ENCODE data around the gene TRIM50. TPM values are rescaled to one million over a fixed set of nuclear protein-coding genes. Genes with fewer than 3 reads are reported as not detected.

Gene TRIM50
- total and polyA plus RNA-seq, 4 donors: 0.14 to 1.4 (median 0.15) TPM

DNA sequence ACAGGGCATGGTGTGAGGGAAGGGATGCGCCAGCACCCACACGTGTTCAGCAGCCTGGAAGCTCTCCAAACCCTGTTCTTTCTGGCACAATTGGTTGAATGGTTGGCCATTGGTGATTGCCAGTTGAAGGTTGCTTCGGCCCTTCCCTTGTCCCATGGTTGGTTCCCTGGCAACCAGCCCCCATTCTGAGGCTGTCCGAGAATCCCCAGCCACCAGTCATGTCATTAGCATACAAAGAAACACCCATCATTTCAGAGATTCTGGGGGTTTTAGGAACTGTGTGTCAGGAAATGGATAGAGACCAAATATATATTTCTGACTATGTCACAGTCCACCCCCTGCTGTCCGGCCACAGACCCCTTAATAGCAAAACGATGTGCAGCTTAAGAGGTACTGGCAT lies 21.9 kb upstream of the TRIM50 start (continued):
- TF ChIP-seq JUND (IDR thresholded peaks at IDR 0.05): no peak
- TF ChIP-seq ATF3 (IDR thresholded peaks at IDR 0.05): no peak
- no peak for TF ChIP-seq GABPA (IDR thresholded peaks at IDR 0.05 in 1 of 2, conservative IDR thresholded peaks at IDR 0.05 in 1 of 2)
- TF ChIP-seq CTCF (IDR thresholded peaks at IDR 0.05; ENCODE audit: low read depth, low read length, missing input control): no peak
- TF ChIP-seq EGR1 (IDR thresholded peaks at IDR 0.05; ENCODE audit: low read depth in 2 of 2): no peak

GRCh38 chr7:73345951-73346350 lies 18.1 kb upstream of the TRIM50 start:
- H3K4me1 ChIP-seq (ENCODE audit: control insufficient read depth in 4 of 4, insufficient read depth in 4 of 4, low read length in 3 of 4): peaks cover 5 to 36% (median 20%) of the 10 kb centered on the region in 4 donors
- no peak overlapping the region for H3K27ac ChIP-seq (ENCODE audit: low read depth in 1 of 2, low read length in 2 of 2)
- TF ChIP-seq GABPA (IDR thresholded peaks at IDR 0.05 in 1 of 2, conservative IDR thresholded peaks at IDR 0.05 in 1 of 2): no peak
- TF ChIP-seq, protein P1, sequence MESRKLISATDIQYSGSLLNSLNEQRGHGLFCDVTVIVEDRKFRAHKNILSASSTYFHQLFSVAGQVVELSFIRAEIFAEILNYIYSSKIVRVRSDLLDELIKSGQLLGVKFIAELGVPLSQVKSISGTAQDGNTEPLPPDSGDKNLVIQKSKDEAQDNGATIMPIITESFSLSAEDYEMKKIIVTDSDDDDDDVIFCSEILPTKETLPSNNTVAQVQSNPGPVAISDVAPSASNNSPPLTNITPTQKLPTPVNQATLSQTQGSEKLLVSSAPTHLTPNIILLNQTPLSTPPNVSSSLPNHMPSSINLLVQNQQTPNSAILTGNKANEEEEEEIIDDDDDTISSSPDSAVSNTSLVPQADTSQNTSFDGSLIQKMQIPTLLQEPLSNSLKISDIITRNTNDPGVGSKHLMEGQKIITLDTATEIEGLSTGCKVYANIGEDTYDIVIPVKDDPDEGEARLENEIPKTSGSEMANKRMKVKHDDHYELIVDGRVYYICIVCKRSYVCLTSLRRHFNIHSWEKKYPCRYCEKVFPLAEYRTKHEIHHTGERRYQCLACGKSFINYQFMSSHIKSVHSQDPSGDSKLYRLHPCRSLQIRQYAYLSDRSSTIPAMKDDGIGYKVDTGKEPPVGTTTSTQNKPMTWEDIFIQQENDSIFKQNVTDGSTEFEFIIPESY (IDR thresholded peaks at IDR 0.05): no peak
- no peak for TF ChIP-seq YY1 (IDR thresholded peaks at IDR 0.05)
- TF ChIP-seq FOXA1 (IDR thresholded peaks at IDR 0.05): no peak
- no peak for TF ChIP-seq HNF4A (conservative IDR thresholded peaks at IDR 0.05)
- TF ChIP-seq FOXA2 (IDR thresholded peaks at IDR 0.05): no peak
- TF ChIP-seq JUND (IDR thresholded peaks at IDR 0.05): no peak
- no peak for TF ChIP-seq SP1 (IDR thresholded peaks at IDR 0.05)
- TF ChIP-seq MAX (IDR thresholded peaks at IDR 0.05): no peak
- TF ChIP-seq ATF3 (IDR thresholded peaks at IDR 0.05): no peak
- no peak for TF ChIP-seq HNF4G (IDR thresholded peaks at IDR 0.05)
- no peak for TF ChIP-seq EGR1 (IDR thresholded peaks at IDR 0.05; ENCODE audit: low read depth in 2 of 2)
- no peak for TF ChIP-seq TAF1 (conservative IDR thresholded peaks at IDR 0.05)
- TF ChIP-seq RAD21 (IDR thresholded peaks at IDR 0.05): no peak
- no peak for TF ChIP-seq CTCF (IDR thresholded peaks at IDR 0.05; ENCODE audit: low read depth, low read length, missing input control)
- TF ChIP-seq, protein P2, sequence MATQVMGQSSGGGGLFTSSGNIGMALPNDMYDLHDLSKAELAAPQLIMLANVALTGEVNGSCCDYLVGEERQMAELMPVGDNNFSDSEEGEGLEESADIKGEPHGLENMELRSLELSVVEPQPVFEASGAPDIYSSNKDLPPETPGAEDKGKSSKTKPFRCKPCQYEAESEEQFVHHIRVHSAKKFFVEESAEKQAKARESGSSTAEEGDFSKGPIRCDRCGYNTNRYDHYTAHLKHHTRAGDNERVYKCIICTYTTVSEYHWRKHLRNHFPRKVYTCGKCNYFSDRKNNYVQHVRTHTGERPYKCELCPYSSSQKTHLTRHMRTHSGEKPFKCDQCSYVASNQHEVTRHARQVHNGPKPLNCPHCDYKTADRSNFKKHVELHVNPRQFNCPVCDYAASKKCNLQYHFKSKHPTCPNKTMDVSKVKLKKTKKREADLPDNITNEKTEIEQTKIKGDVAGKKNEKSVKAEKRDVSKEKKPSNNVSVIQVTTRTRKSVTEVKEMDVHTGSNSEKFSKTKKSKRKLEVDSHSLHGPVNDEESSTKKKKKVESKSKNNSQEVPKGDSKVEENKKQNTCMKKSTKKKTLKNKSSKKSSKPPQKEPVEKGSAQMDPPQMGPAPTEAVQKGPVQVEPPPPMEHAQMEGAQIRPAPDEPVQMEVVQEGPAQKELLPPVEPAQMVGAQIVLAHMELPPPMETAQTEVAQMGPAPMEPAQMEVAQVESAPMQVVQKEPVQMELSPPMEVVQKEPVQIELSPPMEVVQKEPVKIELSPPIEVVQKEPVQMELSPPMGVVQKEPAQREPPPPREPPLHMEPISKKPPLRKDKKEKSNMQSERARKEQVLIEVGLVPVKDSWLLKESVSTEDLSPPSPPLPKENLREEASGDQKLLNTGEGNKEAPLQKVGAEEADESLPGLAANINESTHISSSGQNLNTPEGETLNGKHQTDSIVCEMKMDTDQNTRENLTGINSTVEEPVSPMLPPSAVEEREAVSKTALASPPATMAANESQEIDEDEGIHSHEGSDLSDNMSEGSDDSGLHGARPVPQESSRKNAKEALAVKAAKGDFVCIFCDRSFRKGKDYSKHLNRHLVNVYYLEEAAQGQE (IDR thresholded peaks at IDR 0.05): no peak
- no peak for TF ChIP-seq RXRA (IDR thresholded peaks at IDR 0.05)
- no peak for TF ChIP-seq NR2F2 (IDR thresholded peaks at IDR 0.05)
- H3K9ac ChIP-seq (ENCODE audit: low read depth in 1 of 2, low read length in 2 of 2): no peak overlapping the region
- H3K4me3 ChIP-seq (ENCODE audit: low read depth in 1 of 3, low read length in 3 of 3): no peak overlapping the region
- no peaks in the 10 kb centered on the region for H3K27me3 ChIP-seq (ENCODE audit: control insufficient read depth in 4 of 4, insufficient read depth in 4 of 4, low read length in 3 of 4)
- WGBS: 69% methylated on average over 8 of the region's 8 CpGs
- no peaks in the 10 kb centered on the region for H3K9me3 ChIP-seq (ENCODE audit: control insufficient read depth in 4 of 4, low read length in 3 of 4)
- no peak for DNase-seq (ENCODE audit: low spot score)
- no peaks in the 10 kb centered on the region for H3K36me3 ChIP-seq (ENCODE audit: control insufficient read depth in 4 of 4, insufficient read depth in 3 of 4, low read depth in 1 of 4, low read length in 3 of 4)

Measured in liver (tissue), 9 donors.